RCC 7860 (cell line): ENCODE results near the gene E4F1.
A peak's percentile ranks its signal among the peaks of the same experiment; 100 is the strongest.

Experiments used
- DNase-seq: peaks from one replicate; pipeline ENCODE4 v3.0.0-alpha.2; 2015; ENCODE audit warnings: low spot score
- FAIRE-seq: peaks from 2 replicates; lab custom pipeline; 2012; peaks lifted over from hg19 to GRCh38; lab: Jason Lieb, UNC

E4F1 gene, protein sequence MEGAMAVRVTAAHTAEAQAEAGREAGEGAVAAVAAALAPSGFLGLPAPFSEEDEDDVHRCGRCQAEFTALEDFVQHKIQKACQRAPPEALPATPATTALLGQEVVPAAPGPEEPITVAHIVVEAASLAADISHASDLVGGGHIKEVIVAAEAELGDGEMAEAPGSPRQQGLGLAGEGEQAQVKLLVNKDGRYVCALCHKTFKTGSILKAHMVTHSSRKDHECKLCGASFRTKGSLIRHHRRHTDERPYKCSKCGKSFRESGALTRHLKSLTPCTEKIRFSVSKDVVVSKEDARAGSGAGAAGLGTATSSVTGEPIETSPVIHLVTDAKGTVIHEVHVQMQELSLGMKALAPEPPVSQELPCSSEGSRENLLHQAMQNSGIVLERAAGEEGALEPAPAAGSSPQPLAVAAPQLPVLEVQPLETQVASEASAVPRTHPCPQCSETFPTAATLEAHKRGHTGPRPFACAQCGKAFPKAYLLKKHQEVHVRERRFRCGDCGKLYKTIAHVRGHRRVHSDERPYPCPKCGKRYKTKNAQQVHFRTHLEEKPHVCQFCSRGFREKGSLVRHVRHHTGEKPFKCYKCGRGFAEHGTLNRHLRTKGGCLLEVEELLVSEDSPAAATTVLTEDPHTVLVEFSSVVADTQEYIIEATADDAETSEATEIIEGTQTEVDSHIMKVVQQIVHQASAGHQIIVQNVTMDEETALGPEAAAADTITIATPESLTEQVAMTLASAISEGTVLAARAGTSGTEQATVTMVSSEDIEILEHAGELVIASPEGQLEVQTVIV

DNA sequence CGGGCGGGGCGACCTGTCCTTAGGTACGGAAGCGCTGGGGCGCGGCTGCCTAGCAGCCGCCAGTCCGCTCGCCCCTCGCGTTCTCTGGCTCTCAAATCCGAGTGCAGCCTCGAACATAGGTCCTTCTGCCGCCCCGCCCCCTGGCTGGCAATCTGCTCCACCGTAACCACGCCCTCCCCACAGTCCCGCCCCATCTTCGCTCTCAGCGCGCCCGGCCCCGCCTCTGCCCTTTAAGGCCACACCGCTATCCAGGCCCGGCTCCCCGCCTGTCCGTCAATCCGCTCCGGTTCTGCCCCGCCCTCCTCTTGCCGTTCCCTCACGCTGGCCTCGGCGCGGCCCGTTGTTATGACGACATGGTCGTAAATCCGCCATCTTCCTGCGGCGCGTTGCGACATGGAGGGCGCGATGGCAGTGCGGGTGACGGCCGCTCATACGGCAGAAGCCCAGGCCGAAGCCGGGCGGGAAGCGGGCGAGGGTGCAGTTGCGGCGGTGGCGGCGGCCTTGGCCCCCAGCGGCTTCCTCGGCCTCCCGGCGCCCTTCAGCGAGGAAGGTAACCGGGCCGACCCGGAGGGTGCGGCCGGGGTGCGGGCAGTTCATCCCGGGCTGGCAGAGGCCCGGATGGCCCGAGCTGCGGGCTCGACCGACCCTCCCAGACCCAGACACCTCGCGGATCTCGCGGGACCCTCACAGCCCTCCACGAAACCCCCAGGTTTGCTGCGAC, at the start of gene E4F1:
TSS of gene E4F1 (plus strand) at position 371 of the 721 bp plus-strand sequence. CDS start at position 394, 23 bp downstream.
- DNase-seq (peak; percentile 96), FAIRE-seq (peak; percentile 75)

DNA sequence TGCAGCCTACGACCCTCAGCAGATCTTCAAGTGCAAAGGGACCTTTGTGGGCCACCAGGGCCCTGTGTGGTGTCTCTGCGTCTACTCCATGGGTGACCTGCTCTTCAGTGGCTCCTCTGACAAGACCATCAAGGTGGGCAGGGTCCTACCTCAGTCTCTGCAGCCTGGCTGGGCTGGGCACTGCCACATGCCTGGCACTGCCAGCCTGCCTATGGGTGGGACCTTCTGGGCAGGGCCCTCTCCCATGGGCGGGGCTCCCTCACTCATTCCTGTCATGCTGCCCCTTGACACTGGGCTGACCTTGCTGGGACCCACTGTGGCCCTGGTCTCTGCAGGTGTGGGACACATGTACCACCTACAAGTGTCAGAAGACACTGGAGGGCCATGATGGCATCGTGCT, 49.5 kb upstream of the E4F1 start:
- DNase-seq (no peak), FAIRE-seq (no peak)

DNA sequence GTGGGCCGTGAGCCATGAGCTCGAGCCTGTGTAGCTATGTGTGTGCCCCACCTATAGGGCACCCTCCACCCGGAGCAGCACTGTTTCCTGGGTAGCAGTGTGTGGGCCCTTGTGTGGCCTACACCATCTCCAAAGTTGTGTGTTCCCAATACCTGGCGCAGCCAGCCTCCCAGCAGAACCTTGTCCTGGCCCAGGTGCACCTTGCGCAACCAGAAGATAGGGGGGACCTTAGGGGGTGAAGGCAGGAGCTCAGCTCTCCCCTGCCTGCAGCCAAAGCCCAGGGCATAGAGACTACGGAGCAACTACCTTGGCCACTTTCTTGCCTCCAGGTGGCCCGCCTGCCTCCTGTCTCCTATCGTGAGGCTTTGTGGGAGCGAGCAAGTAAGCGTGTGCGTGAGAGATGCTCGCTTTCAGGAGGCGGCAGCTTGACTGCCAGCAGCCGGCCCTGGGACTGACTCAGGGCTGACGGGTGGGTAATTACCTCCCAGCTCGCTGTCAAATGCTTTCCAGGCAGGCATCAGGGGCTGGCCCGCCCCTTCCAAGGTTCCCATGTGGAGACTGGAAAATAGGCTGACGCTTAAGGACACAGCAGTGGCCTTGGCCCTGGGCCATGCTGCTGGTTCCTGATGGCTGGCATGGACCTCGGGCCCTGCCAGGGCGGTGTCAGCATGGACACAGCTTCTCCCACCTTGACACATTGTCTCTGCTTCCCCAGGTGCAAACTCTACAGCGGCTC, 48.8 kb upstream of the E4F1 start:
- DNase-seq (no peak), FAIRE-seq (no peak)

DNA sequence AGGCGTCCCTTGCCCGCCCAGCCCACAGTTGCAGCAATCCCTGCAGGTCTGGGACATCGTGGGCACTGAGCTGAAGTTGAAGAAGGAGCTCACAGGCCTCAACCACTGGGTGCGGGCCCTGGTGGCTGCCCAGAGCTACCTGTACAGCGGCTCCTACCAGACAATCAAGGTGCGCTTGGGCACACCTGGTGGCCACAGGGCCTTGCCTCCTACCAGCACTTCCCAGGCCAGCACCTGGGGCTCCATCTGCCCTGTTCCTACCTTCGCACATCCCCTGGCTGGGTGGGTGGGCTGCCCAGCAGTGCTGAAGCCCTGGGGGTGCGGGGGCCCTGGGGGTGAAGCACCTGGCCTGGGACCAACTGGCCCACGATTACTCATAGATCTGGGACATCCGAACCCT, 47.9 kb upstream of the E4F1 start:
- DNase-seq = no peak
- FAIRE-seq = no peak

DNA sequence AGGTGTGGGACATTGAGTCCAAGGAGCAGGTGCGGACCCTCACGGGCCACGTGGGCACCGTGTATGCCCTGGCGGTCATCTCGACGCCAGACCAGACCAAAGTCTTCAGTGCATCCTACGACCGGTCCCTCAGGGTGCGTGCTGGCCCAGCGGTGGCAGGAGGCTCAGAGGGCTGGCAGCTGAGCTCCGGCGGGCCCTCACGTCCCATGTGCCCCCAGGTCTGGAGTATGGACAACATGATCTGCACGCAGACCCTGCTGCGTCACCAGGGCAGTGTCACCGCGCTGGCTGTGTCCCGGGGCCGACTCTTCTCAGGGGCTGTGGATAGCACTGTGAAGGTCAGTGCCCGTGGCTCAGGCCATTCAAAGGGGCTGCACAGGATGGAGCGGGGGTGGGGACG, 47.3 kb upstream of the E4F1 start:
- no peak for FAIRE-seq
- no peak for DNase-seq

DNA sequence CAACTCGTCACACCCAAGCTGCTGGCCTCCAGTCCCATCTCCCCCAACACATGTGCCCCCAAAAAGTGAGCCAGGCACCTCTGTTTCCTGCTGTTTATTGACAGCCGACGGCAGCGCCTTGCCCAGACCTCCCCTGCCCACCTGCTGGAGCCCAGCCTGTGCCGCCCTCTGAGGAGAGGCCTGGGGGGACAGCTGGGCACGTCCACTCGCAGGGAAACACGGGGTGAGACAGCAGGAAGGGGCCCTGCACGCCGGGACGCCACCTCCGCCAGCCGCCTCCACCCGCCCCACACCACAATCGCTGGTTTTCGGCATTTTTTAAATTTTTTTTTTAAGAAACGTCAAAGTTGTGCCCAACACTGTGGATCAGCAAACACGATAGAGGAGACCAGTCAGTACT, 46.3 kb upstream of the E4F1 start:
- FAIRE-seq (no peak), DNase-seq (no peak)

DNA sequence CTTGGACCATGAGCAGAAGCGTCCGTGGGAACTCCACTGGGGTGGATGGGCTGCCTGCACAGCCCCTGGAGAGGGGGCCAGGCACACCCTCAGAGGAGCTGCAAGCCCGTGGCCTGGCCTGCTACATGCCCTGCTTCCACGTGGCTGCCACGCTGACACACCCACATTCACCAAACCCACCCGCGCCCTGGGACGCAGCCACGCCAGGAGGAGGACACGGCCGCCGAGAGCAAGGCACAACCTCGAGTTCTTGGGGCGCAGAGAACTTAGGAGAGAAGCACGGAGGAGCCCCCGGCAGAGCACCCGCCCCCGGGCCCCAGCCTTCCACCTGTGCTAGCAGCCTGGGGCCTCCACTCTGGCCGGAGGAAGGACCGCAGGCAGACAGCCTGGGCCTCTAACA, 45.8 kb upstream of the E4F1 start:
- no peak for DNase-seq
- FAIRE-seq = no peak

DNA sequence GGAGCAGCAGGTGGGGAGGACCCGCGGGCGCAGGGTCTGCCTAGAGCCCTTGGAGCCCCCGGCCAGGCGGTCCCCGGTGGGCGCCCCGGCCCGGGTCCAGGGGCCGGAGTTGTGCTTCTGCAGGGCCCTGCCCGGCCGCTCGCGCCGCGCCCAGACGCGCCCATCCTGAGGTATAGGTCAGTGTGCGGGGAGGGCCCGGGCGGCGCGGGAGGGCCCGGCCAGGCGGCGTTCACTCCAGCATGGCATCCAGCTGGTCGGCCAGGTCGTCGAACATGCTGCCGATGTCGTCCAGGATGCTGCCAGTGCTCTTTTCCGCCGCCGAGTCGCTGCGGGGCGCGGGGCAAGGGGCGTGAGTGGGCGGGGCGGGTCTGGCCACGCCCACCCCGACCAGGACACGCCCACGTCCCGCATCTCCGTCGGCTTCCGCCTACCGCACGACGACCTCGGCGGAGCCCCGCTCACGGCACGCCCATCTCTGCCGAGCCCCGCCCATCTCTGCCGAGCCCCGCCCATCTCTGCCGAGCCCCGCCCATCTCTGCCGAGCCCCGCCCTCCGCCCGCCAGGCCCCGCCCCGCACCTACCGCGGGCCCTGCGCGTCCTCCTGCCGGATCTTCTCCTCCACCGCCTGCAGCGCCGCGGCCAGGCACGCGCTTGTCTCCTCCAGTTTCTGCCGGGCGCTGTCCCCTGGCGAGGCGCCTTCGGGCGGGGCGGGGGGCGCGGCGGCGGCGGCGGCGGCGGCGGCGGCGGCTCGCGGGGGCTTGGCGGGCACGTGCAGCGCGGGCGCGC, 44.9 kb upstream of the E4F1 start:
- DNase-seq (no peak), FAIRE-seq (no peak)

DNA sequence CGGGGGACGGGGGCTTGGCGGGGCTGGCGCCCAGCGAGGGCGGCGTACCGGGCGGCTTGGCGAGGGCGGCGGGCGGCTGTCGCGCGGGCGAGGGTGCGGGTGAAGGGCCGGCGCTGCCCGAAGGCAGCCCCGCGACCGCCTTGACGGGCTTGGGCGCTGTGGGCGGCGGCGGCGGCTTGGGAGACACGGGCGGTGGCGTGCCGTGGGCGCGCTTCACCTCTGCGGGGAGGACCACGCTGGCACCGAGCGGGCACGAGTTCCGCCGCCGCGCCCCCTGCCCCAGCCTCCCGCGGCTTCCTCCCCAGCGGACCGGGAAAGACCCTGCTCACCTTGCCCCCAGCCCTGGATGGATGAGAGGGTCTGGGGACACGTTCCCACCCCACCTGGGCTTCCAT, 44.3 kb upstream of the E4F1 start:
- FAIRE-seq = no peak
- DNase-seq = no peak

DNA sequence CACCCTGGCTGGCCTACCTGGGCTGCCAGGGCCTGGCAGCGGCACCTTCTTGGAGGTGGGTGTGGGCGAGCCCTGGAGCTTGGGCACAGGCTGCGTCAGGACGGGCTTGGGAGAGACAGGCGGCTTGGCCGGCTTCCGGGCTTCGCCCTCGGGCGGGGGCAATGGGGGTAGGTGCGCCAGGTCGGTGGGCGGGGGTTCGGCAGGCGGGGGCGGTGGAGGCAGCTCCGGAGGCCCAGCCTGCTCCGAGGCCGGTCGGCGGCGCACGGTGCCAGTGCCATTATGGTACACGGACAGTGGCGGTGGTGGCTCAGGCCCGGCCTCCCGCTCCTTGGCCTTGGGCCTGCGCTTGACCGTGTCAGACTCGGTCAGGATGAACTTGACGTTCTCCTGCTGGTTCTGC, 43.8 kb upstream of the E4F1 start:
- FAIRE-seq (no peak), DNase-seq (no peak)

DNA sequence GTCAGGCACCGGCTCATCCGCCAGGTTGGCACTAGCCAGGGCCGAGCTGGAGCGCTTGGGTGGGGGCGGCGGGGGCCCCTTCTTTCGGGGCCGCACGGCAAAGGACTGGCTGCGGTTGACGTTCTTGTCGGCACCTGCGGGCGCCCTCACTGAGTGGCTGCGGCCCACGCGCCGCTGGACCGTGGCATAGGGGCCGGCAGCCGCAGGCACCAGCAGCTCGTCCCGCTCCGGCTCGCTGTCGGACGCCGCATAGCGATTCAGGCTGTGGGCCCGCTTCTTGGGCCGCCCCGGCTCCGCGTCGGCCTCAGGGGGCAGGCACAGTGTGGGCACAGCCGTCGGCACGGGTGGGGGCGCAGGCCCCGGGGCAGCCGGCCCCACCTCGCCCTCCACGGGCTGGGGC, 42.9 kb upstream of the E4F1 start:
- DNase-seq = no peak
- no peak for FAIRE-seq

DNA sequence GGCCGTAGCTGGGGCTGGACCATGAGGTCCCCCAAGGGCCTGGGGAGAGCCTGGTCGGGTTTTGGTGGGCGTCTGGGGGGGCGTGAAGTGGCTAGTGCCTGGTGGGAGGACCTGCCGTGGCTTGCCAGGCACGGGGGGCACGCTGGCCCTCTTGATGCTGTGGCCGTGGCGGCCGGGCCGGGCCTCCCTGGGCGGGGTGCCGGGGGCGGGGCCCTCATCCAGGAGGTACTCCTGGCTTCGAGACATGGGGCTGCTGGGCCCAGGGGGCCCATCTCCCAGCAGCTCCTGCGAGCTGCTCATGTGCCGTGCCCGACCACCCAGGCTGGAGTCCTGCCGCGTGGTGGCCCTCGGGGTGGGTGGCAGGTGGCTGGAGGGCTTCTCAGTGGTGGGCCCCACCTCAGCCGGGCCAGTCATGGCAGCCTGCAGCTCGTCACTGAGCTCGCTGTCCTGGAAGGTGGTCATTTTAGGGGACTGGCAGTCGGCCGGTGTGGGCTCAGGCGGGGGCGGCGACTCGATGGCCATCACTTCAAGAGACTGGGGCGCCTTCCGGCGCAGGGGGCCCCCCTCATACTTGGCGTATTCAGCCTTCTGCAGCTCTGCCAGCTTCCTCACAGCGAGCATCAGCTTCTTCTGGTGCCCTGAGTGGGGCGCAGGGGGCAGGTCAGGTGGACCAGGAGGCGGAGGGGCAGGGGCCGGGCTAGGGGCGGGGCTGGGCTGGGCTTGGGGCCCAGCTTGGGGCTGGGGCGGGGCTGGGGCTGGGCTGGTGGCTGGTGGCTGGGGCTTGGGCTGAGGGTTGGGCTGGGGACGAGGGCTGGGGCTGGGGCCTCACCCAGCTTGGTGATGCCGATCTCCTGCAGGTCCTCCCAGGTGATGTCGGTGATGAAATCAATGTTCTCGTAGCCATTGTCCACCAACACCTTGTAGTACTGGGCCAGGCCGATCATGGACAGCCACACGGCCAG, 42.1 kb upstream of the E4F1 start:
- FAIRE-seq (no peak), DNase-seq (no peak)

DNA sequence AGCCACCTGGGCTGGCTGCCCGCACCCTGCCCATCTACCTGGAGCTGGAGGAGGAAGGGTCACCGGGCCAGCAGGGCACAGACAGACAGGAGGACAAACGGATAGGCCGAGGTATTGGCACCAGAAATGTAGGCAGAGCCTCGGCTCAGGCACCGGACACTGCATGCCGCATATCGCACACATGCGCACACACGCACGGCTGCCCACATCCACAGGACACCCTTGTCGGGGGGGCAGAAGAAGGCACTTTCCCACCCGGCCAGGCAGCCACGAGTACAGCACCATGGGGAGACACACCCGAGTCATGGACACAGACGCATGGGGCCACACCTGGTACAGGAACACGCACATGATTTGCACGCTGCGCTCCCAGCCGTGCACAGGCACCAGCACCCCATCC, 41.4 kb upstream of the E4F1 start:
- no peak for FAIRE-seq

DNA sequence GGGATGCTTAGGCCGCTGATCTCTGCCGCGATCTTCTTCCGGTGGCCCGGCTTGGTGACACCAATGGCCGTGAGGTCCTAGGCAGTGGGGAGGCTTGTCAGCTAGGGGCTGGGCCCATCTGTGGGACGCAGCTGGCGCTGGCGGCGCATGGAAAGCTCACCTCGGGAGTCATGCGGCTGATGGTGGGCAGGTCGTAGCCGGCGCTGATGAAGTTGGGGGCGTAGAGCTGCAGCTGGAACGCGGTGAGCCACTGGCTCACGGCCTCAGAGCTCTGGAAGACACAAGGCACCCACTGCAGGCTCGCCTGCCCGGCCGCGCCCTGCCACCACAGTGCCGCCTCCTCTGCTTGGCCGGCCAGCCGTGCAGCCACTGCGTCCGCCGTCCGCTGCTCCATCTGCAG, 39.7 kb upstream of the E4F1 start:
- FAIRE-seq = no peak
- DNase-seq = no peak

More for the DNA sequence above, 41.4 kb upstream of the E4F1 start:
- no peak for DNase-seq

DNA sequence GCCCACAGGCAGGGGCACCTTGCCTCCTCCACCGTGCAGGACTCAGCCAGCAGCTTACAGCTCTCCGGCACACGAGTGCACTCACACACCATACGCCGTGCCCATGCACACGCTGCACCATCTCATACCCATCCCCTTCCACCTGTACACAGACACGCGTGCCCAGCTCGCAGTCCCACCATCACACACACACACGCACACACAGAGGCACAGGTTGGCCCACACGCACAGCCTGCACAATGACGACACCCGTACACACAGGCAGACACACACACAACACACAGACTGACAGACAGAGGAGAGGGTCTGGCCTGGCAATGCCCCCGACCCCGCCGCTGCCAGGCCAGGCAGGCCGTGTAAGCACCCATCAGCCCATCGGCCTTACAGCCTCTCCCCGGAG, 39.0 kb upstream of the E4F1 start:
- no peak for FAIRE-seq
- no peak for DNase-seq

DNA sequence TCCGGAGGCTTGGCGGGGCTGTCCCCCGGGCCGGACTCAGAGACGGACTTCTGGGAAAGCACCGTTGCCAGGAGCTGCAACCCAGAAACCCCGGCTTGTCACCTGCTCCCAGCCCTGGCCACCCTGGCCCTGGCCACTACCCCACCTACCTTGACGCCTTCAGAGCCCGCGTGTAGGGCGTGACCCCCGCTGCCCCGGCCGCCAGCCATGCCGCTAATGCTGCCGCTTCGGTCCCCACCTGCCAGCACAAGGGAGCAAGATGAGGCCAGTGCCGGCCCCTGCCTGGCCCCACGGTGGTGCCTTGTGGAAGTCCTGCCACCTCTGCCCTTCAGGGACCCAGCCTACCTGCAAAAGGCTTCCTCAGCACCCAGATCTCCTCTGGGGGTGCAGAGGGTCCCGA, 38.4 kb upstream of the E4F1 start:
- FAIRE-seq (no peak), DNase-seq (no peak)

DNA sequence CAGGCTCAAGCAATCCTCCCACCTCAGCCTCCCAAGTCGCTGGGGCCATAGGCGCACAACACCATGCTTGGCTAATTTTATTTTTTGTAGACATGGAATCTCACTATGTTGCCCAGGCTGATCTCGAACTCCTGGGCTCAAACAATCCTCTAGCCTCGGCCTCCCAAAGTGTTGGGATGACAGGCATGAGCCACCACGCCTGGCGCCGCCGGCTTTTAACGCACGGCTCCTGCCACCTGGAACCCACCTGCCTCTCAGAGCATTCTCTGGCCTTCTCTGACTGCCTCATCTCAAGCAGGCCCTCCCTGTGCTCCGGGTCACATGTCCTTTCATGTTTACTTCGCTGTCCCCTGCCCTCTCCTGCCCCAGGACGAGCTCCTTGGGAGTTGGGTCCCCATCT, 37.3 kb upstream of the E4F1 start:
- no peak for DNase-seq
- FAIRE-seq = no peak

DNA sequence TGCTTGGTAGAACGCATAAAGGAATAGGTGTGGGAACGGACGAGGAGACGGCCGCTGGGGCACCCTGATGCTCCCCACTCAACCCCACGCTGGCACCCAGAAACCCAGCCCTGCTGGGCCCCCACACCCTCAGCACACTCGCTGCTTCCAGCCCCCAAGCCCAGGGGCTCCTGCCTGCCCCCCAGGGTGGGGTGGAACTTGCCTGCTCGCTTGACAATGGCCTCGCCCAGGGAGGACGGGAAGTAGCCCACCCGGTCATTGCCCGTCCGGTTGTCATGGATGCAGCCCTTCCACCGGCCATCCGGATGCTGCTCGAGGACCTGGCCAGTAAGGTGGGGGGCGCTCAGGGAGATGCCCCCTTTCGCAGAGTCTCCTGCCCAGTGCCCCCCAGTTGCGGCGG, 36.9 kb upstream of the E4F1 start:
- FAIRE-seq (no peak), DNase-seq (no peak)

DNA sequence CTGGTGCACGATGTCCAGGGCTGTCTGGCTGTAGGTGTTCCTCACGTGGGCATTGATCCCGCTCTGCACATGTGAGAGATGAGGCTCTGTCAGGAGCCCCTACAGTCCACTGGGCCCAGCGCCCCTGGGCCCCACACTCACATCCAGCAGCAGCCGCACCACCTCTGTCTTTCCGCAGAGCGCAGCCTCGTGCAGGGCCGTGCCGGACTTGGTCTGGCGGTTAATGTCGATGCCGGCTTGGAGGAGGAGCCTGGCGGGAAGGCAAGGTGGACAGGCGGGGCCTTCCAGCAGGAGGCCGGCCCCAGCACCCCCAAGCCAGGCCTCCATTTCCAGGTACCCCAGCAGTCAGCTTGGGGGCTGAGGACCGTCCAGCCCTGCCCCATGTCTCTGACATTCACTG, 36.2 kb upstream of the E4F1 start:
- FAIRE-seq (no peak), DNase-seq (no peak)
